Brain microvascular endothelial cell (primary cell): ENCODE data around the gene CUX1.
"Not testable (repeated sequence)": the region's sequence is repeated elsewhere in the genome, so short reads cannot be mapped to it uniquely, and the experiment has no call there.

Source experiments
- DNase-seq: peaks from one replicate; pipeline ENCODE4 v3.0.0-alpha.2; 2020
- H3K27ac ChIP-seq: fragments of 250-450 bp; sonication (Bioruptor Pico); 2 replicates; pipeline ENCODE4 v1.5.1; 2020; ENCODE audit warnings: mild to moderate bottlenecking, moderate library complexity
- H3K27me3 ChIP-seq: fragments of 250-450 bp; sonication (Bioruptor Pico); replicated peaks from 2 replicates; pipeline ENCODE4 v1.5.1; 2020; ENCODE audit warnings: mild to moderate bottlenecking
- H3K36me3 ChIP-seq: fragments of 250-450 bp; sonication (Bioruptor Pico); replicated peaks from 2 replicates; pipeline ENCODE4 v1.5.1; 2020; ENCODE audit warnings: mild to moderate bottlenecking
- H3K4me3 ChIP-seq: 2 replicates; pipeline ENCODE4 v1.5.1; 2011; ENCODE audit warnings: low read depth, mild to moderate bottlenecking, control low read depth, low read length, moderate library complexity
- CTCF ChIP-seq: IDR thresholded peaks from 2 replicates; pipeline ENCODE4 v1.5.1; 2011; ENCODE audit warnings: low read depth, mild to moderate bottlenecking, moderate library complexity, low read length, control low read depth, inconsistent platforms; ENCODE audit errors: missing control alignments
- in situ Hi-C: cut with HindIII; loops from 2 replicates; pipeline ENCODE4 v1.10.0; 2017; ENCODE audit warnings: low sequenced_read_pairs, low pct_ligation_motif_present

CUX1 gene

DNA sequence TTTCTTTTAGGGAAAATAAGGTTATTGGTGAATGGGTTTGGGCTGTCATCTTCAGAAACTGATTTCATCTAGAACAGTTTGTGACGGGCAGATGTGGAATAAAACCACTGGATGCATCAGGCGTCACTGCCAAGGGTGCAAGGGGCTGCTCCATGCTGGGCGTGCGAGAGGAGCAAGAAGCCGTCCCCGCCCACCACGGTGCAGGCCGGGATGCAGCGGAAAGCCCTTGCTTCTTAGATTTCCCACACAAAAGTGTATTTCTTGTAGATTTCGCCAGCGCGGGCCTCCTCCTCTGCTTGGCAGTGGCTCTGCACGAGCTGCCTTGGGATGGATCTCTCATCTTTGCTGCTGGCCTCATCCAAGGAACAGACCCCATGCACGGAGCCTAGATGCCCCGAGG lies 189.3 kb downstream of the CUX1 start:
- Histone ChIP-seq H3K4me3 (no peak overlapping the region), H3K27me3 (no peaks in the 10 kb centered on the region), H3K27ac (no peak overlapping the region), H3K36me3 (no peaks in the 10 kb centered on the region)
- no peak for TF ChIP-seq CTCF
- no peak for DNase-seq
- in situ Hi-C loops: no loop called here

DNA sequence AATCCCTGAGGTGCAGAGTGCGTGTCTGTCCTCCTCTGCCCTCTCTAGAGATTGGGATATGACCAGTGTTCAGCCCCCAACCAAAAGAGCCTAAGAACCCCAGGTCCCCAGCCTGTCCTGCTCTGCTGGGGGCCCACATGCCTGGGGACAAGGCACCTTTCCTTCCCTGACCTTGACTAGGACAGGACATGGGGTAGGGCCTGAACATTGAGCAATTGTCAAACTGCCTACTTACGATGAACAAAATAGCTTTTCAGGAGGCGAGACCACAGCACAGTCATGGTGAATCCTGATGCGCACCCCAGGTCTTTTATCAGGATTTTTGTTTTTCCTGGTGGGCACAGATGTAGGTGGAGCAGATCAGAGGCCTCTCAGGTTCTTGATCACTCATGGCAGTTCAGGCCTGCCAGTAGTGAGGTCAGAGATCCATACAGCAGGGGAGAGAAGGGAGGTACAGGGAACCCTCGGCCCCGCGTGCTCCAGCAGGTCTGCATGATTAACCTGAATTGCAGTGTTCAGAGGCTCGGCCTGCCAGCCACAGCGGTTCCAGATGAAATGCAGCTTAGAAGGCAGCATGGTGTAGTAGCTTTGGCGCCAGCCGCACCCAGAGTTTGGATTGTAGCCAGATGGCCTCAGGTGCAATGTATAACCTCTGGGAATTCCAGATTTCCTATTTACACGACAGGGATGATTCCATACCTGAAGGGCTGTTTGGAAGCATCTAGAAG lies 191.3 kb downstream of the CUX1 start:
- in situ Hi-C loops: no loop called here
- Histone ChIP-seq H3K4me3 (no peak overlapping the region), H3K36me3 (no peaks in the 10 kb centered on the region), H3K27me3 (no peaks in the 10 kb centered on the region), H3K27ac (no peak overlapping the region)
- DNase-seq: no peak
- no peak for TF ChIP-seq CTCF

DNA sequence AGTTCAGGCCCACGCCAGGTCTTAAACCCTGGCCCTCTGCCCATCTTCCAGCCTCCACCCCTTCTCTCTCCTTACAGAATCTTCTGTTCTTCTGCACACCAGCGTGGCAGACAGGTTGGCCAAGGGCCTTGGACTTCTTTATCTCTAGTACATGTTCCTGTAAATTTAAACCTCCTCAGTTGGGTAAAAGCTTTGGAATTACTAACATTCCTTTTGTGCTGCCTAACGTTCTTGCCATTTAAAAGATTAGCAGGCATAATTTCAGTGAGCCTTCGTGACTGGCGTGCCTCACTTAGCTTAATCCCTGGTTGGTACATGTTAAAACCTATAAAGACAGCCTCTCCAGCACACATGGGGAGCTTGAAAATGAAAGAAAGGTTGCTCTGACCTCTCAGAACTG lies 192.2 kb downstream of the CUX1 start:
- peak; percentile 50 for DNase-seq
- Histone ChIP-seq H3K4me3 (no peak overlapping the region), H3K27ac (no peak overlapping the region), H3K27me3 (no peaks in the 10 kb centered on the region), H3K36me3 (no peaks in the 10 kb centered on the region)
- TF ChIP-seq CTCF: no peak
- in situ Hi-C loops: no loop called here

DNA sequence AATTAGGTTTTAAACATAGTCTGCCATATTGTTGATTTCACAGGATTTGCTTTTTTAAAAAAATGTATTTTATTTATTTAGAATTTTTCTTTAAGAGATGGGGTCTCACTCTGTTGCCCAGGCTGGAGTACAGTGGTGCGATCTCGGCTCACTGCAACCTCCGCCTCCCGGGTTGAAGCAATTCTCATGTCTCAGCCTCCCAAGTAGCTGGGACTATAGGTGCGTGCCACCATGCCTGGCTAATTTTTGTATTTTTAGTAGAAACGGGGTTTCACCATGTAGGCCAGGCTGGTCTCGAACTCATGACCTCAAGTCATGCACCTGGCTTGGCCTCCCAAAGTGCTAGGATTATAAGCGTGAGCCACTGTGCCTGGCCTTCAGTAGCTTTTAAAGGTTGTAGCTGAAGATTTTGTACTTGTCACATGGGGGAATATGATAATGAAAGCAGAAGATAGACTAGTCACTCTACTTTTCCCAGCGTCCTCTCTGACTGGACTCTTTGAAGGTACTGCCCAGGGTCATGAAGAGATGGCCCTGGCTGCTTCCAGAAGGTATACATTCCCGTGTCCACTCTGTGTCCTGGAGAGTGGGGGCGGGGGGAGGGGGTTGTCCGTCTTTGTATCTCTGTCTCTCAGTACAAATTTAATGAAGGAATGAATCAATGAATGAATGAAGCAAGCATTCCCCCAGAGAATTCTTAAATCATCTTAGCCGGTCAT lies 194.8 kb downstream of the CUX1 start:
- in situ Hi-C loops, H3K4me3 ChIP-seq, DNase-seq, H3K27me3 ChIP-seq, H3K36me3 ChIP-seq: not testable (repeated sequence)
- H3K27ac ChIP-seq: peak overlapping the region; percentile 70

DNA sequence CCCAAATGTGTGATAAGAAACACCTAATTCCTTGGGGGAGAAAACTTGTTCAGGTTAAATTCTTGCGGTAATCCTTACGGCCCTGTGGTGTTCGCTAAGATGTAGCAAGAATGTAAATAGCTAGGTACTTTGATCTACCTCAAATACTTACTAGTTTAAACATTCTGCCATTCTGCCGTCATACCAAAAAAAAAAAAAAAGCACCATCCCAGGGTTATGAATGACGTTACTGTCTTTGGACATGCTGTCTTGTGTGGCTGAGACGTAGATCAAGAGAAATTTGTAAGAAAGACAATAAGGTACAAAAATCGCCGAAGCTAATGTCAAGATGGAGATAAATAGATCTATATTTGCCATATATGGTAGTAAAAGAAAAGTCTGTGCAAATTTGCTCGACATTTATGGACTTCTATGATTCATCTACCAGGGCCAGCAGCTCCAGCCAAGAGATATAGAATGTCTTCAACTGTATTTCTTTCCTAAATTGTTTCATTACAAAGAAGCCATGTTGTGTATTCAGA lies 195.6 kb downstream of the CUX1 start:
- no peak for TF ChIP-seq CTCF
- peak overlapping the region; percentile 70 for H3K27ac ChIP-seq
- H3K4me3 ChIP-seq: no peak overlapping the region
- in situ Hi-C loops: no loop called here
- no peaks in the 10 kb centered on the region for H3K36me3 ChIP-seq
- no peaks in the 10 kb centered on the region for H3K27me3 ChIP-seq
- DNase-seq: peak; percentile 61

GRCh38 chr7:102018876-102019275 lies 201.4 kb downstream of the CUX1 start:
- no peaks in the 10 kb centered on the region for H3K36me3 ChIP-seq
- H3K4me3 ChIP-seq: no peak overlapping the region
- no peaks in the 10 kb centered on the region for H3K27me3 ChIP-seq
- TF ChIP-seq CTCF: no peak
- DNase-seq: no peak
- in situ Hi-C loops: no loop called here
- H3K27ac ChIP-seq: no peak overlapping the region
